Activated CD4-positive, alpha-beta T cell treated with anti-CD3 and anti-CD28 coated beads, Interleukin-2, amount 50 U/mL, for 1 hour (primary cell): ENCODE results near the gene MTUS2.

Source experiments
- DNase-seq: peaks from one replicate; pipeline ENCODE4 v3.0.0-alpha.2; 2020

The MTUS2 gene

DNA sequence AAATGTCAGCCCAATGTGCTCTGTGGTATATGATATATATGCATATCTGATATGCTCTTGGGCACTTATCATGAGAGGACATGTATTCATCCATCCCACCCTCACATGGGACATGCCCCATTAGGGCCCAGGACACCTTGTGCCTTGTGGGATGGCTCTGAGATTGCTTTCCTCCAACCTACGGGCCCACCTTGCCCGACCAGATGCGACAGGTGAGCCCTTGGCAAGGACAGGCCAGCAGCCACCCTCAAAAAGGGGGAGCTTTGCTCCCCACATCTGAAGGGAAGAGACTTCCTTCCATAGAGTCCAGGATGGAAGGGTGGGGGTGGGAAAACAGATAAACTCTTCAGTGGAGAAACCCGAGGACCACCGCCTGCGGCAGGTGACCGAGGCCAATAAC is 716.7 kb downstream of the MTUS2 start:
- no peak for DNase-seq

DNA sequence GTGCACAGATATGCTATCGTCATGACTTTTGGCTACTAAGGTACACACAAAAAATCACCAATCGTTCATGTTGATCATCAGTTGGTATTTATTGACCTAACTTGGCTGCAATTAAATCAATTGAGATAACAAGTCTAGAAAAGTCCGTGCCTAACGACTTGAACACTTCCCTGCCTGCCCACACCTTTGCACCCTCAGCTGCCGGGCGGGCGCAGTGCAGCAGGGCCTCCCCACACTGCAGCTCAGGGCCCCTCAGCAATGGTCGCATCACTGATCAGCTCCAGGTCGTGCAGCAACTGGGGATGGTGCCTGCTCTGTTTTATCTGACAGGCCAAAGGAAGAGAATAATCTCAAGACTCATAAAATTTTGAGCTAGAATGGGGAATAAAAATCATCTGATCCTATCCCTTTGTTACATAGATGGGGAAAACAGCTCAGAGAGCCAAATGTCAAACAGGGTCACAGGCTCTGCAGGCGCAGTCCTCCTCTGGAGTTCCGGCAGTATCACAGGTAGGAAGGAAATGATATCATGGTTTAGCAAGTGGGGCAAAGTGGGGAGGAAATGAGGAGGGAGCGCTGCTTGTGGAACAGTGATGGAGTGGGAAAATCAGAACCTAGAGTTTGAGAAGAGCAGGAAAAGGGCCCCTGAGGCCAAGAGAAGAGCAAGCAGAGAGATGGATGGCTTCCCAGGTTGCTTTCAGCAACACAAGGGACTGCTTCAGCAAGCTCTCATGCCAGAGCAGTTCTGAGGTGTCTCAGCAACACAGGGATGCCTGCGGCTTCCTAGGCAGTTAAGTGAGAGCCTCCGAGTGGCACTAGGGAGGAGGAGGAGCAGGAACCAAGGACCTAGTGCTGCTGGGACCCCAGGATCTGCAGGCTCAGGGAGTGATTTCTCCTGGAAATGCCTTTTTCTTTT is 717.9 kb downstream of the MTUS2 start:
- DNase-seq = no peak

DNA sequence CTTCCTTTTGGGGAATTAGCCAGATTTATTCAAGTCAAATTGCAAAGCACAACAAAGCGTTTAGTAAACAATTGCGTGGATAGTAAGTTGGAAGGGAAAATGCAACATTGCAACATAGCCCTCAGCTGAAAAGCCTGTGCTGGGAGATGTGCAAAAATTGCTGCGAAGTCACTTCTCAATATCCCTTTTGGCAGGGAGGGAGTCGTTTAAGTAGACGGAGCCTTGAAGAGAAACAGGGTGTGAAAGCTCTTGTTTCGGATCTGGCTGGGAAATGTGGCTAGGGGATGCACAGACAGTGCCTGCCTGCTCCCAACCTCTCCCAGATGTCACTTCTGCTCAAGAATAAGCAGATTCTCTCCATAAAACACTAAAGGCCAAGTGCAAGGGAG is 718.5 kb downstream of the MTUS2 start:
- DNase-seq = no peak

DNA sequence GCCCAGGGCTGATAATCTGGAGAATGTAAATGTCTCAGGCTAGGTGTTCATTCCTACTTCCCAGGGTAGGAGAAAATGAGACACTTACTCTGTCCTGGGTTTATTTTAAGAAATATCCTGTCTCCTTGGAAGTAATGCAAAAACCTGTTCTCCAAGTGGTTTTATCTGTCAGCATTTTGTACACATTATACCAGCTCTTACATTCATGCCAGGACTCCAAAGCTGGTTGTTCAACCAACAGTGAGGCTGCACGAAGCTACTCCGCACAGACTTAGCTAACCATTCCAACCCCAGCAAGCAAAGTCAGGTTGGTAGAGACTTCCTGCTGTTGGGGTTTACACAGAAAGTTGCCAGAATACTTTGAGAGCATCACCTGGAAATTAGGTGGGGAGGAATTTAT is 719.7 kb downstream of the MTUS2 start:
- DNase-seq = no peak

DNA sequence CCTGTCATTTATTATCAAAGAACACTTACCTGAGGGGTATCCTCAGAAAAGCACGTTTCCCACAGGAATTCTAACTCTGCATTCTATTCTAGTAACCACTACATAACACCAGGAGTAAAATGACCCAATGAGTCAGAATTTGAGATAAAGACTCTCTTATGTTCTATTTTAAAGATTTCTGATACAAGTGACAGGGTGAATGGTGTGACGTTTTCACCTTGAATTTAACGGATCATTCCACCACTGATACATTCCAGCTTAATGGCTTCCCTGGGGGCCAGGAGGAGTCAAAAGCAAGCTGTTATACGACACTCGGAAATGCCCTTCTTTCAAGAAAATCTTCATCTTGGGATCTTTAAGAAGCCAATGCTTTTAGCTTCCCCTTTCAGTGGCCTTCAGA is 720.2 kb downstream of the MTUS2 start:
- DNase-seq = no peak

DNA sequence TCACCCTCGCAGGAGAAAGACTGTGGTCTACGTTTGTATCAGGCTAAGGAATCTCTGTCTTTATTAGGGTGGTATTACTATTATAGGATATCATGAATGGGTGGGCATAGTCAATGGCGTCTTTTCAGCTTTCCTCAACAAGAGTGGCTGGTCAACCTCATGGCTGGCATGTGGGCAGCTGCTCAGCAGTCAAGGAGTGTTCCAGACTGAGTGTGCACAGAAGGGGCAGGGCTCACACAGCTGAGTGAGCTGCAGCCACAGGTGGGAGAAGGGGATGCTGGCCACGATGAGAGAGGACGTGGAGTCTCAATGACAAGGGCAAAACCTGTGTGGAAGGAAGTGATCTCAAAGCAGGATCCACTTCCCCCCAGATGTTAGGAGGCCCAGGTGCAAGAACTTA is 720.7 kb downstream of the MTUS2 start:
- no peak for DNase-seq

DNA sequence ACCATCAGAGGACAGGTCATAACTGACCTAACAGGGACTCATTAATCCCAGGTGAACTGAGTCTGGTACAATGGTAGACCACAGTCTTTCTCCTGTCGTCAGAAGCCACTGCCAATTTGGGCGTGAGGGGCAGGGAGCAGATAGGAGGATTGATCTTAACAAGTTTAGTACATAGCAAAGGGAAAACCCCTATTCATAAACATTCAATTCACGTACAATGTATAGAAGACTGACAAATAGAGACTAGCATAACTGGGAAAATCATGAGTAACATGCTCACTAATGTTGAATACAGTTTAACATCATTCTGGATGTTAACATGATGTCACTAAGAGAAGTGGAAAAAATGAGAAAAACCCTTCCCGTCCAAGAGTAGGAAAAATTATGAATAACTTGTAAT is 721.3 kb downstream of the MTUS2 start:
- no peak for DNase-seq

DNA sequence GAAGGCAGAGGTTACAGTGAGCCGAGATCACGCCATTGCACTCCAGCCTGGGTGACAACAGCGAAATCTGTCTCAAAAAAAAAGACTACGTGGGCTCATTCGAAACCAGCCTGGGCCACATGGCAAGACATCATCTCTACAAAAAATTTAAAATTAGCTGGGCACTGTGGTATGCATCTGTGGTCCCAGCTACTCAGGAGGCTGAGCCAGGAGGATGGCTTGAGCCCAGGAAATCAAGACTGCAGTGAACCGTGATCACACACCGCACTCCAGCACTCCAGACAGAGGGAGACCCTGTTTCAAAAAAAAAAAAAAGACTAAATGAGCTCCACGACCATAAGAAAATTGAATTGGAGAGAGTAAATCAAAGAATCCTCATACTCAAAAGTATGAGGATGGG is 722.2 kb downstream of the MTUS2 start:
- no peak for DNase-seq

DNA sequence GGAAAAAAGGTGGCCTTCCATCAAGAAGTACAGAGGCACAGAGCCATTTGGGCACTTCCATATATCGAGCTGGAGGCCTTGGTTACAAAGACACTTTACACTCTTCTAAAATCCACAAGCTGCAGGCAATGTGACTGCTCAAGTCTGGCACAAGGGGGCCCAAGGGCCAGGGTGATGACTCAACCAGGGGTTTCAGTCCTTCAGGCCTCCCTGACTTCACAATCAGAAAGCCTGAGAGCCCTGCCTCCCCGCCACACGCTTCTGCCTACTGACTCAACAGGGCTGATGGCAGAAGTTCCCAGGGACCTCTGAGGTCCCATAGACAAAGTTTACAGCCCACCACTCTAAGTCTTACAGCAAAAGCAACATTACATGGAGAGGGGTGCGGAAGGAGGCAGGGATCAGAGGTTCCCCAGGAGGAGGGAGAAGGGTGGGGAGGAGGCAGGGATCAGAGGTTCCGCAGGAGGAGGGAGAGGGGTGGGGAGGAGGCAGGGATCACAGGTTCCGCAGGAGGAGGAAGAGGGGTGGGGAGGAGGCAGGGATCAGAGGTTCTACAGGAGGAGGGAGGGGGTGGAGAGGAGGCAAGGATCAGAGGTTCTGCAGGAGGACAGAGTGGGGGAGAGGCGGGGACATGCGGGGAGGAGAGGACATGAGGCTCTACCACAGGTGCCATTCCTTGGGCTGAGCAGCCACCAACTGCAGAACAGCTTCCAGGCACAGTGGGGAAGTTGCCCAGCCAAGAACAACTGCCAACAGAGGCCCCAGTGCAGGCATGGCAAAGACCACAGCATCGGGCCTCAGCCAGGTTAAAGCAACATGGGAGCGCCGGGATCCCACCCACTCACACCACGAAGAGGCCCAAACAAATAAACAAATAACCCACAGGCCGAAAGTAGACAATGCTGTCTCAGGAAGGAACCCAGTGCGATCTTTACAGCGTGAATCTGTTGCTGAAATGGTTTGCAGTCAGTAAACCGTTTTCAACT is 723.4 kb downstream of the MTUS2 start:
- no peak for DNase-seq

DNA sequence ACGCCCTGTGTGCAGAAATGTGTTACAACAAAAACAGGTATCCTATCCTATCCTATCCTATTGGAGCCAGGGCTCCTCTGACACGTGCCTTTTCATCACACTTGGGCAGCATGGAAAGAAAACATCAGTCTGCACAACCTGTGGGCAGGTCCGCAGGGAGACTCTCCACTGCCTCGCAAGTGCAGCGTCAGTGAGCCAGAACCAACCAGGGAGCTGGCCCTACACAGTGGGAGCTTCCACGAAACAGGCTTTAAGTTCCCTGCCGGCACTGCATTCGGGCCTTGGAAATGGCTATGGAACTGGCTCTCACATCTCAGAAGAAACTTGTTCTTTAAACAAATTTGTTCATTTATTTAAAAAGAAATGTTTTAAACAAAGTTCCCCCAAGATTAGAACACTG is 725.8 kb downstream of the MTUS2 start:
- DNase-seq = no peak

DNA sequence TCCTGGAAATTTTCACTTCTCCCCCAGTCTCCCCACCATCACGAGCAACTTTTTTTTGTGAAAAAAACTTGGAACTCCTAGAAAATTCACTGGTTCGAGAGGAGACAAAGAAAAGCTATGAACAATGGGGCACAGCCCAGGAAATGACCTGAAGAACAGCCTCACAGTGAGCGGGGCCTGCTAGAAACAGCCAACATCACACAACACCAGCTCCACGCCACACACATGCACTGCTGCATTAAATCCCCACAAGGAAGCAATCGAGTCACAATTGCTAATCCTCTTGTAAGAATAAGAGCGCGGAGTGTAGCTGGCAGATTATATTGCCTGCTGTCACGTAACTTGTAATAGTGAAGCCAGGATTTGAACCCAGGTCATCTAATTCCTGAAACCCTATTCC is 726.5 kb downstream of the MTUS2 start:
- no peak for DNase-seq

DNA sequence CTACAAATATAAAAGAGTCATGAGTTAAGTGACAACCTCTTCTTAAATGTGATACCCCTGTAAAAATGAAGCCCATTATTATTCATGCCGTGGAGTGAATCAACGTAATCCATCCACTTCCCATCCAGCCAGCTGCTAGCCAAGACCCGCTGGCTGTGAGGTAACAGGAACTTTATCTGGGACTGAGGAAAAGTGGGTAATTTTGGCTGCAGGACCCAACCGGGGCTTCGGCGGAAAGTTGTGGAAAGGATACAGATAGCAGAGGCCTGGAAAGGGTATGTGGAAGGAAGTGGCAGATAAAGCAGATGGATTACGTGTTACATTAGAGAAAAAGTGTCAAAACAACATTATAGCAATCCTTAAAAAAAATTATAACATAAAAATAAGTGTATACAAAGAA is 727.0 kb downstream of the MTUS2 start:
- no peak for DNase-seq

DNA sequence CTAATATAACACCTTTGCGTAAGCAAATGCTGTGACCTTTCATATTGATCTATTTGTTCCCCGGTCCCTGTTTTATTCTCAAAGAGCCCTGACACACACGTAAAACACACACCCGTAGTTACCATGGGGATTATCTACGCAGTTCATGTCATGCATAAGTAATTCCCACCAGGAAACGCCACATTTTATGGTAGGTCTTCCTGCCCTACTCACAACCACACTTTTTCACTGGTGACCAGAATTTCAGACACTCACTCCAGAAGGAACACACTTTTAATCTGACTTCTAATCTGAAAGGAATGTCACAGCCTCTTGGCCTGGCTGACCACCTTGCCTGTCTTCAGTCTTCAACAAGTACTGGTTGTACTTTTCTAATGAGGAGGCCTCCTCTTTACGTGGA is 728.6 kb downstream of the MTUS2 start:
- no peak for DNase-seq

DNA sequence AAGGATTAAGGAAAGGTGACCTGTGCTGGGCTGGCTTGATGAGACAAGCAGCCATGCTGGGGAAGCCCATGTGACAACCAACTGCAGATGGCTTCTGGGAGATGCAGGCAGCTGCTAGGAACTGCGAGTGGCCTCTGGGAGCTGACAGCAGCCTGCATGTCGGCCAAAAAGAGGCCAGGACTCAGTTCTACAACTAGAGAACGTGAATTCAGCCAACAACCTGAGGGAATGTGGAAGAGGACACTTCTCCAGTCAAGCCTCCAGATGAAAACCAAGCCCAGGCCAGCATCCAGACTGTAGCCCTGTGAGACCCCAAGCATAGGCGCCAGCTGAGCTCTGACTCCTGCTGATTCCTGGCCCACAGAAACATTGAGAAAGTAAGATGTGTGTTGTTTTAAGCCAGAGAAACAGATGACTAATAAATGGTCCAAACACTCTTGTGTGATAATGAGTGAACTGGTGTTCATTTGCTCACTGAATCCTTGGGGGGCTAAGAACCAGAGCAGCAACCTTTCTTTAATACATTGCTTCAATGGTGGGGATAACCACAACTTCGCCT is 730.4 kb downstream of the MTUS2 start:
- no peak for DNase-seq

DNA sequence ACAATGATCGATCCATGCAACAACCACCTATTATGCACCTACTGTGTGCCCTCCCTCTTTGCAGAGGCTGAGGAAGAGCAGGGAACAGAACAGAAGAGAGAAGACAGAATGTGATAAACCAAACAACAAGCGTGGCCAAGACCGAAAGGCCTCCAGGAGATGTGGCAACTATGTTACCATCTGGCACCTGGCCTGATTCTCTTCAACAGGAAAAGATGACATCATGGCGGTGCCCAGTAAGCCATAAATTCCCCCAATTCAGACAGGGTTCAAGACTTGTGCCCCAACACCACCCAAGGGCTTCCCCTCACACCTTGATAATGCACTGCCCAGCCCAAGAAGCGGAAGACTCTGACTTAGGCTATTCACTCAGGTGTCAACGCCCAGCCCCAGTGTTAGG is 731.1 kb downstream of the MTUS2 start:
- no peak for DNase-seq
